ENCODE results near the gene TSFM. TPM values are rescaled to one million over a fixed set of nuclear protein-coding genes. Genes with fewer than 3 reads are reported as not detected.

TSFM gene
- total and polyA plus RNA-seq, 2 of the 13 experiments (the other 11 are each of a cell fraction or from before 2014, with no cell fraction given) = 29.8 to 68.3 TPM

DNA sequence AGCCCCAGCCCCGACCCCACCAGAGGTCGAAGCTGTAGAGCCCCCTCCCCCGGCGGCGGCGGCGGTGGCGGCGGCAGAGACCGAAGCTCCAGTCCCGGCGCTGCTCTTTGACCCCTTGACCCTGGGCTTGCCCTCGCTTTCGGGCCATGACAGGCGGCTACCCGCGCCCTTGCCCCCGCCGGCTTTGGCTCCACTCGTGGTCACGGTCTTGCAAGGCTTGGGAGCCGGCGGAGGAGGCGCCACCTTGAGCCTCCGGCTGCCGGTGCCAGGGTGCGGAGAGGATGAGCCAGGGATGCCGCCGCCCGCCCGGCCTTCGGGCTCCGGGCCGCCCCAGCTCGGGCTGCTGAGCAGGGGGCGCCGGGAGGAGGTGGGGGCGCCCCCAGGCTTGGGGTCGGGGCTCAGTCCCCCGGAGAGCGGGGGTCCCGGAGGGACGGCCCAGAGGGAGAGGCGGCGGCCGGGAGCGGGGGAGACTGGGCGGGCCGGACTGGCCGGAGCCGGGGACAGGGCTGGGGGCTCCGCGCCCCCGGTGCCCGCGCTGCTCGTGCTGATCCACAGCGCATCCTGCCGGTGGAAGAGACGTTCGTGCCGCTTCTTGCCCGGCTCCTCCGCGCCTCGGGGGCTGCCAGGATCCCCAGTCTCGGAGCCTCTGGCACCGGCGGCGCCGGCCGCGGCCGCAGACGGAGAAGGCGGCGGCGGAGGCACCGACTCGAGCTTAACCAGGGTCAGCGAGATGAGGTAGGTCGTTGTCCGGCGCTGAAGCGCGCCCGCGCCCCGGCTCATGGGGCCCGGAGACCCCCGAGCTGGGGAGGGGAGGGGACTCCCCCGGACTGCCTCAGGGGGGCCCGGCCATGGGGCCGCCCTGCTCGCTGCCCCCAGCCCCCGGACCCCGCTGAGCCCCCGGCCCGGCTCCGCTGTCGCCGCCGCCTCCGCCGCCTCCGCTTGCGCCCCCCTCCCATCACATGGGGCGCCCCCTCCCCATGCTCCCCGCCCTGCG, 44.8 kb upstream of the TSFM start (continued):
- TF ChIP-seq, protein P1, sequence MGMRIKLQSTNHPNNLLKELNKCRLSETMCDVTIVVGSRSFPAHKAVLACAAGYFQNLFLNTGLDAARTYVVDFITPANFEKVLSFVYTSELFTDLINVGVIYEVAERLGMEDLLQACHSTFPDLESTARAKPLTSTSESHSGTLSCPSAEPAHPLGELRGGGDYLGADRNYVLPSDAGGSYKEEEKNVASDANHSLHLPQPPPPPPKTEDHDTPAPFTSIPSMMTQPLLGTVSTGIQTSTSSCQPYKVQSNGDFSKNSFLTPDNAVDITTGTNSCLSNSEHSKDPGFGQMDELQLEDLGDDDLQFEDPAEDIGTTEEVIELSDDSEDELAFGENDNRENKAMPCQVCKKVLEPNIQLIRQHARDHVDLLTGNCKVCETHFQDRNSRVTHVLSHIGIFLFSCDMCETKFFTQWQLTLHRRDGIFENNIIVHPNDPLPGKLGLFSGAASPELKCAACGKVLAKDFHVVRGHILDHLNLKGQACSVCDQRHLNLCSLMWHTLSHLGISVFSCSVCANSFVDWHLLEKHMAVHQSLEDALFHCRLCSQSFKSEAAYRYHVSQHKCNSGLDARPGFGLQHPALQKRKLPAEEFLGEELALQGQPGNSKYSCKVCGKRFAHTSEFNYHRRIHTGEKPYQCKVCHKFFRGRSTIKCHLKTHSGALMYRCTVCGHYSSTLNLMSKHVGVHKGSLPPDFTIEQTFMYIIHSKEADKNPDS (CRISPR knock-in tag; IDR thresholded peaks at IDR 0.05) = no peak
- TF ChIP-seq ZNF546 (CRISPR knock-in tag; conservative IDR thresholded peaks at IDR 0.05) = no peak
- no peak for TF ChIP-seq POLR2G (IDR thresholded peaks at IDR 0.05; ENCODE audit: low read depth, low read length)
- no peak for TF ChIP-seq ZBTB8A (CRISPR knock-in tag; IDR thresholded peaks at IDR 0.05; ENCODE audit: borderline replicate concordance, low read depth)

DNA sequence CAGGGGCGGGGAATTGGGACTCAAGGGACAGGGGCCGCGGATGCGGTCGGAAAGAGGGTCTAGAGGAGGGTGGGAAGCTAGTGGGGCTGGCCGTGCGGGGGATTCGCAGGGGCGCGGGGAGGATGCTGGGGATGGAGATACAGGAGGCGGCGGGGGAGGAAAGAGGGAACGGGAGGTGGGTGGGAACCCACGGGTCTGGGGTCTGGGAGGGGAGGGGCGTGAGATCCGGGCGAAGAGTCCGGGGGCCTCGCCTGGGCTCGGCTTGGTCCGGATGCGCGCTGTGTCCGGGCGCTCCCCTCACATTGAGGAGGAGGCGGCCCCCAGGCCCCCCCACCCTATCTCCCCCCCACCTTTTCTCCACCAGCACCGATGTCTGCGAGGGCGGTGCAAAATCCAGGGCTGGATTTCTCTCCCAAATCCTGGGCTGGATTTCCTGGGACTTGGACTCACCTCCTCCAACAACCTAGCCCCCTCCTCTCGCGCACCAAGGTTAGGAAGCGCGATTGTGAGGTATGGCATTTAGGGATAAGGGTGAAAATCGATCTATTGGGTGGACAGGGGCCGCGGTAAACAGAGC, 43.8 kb upstream of the TSFM start, which contains the start of gene AGAP2:
Gene AGAP2, minus strand, starts transcription at position 82 of the 577 bp plus-strand sequence. CDS start 496 bp downstream, outside the sequence.
- Histone ChIP-seq H3K4me1 (ENCODE audit: insufficient read depth, low read length) (peaks cover 61% of the 10 kb centered on the region), H3K36me3 (replicated peaks in 1 of 2; ENCODE audit: control insufficient read depth in 1 of 2, insufficient read depth in 2 of 2, low read length in 2 of 2) (no peaks in the 10 kb centered on the region), H2AFZ (ENCODE audit: low read length) (no peak within 1 kb of the TSS), H3K4me2 (ENCODE audit: low read depth, low read length) (peak within 1 kb of the TSS; percentile 94), H3K27me3 (ENCODE audit: control insufficient read depth in 1 of 2, insufficient read depth in 2 of 2, low read length in 2 of 2) (peaks cover 12 to 44% of the 10 kb centered on the region in 2 experiments; a peak in 4 of 5 replicates), H3K9ac (ENCODE audit: insufficient read depth, low read depth, low read length) (no peak within 1 kb of the TSS), H3K79me2 (ENCODE audit: insufficient read depth, low read length) (no peaks in the 10 kb centered on the region), H4K20me1 (ENCODE audit: insufficient read depth, low read length) (no peaks in the 10 kb centered on the region), H3K9me3 (ENCODE audit: low read length) (no peaks in the 10 kb centered on the region), H3K27ac (ENCODE audit: extremely low read length, insufficient read depth, low read length) (no peak within 1 kb of the TSS), H3K4me3 (replicated peaks in 1 of 3; ENCODE audit: insufficient read depth in 1 of 3, low read depth in 2 of 3, low read length in 3 of 3) (peak within 1 kb of the TSS; percentile 48 to 73 (median 59); a peak in 5 of 6 replicates)
- intact Hi-C loops (cut with micrococcal nuclease; ENCODE audit: unreplicated experiment) (loop anchor here (5.0 kb wide), 2 partner anchors 46 to 156 kb away; partner anchors contain the start of gene OS9), in situ Hi-C loops (cut with HindIII; ENCODE audit: extremely low pct_ligation_motif_present, low pct_unique_long_range_greater_than_20kb) (no loop called here)
- POLR2A ChIA-PET = no interaction called here
- CTCF ChIA-PET (ENCODE audit: low intra/inter-chr PET ratio, low total read pairs) = no interaction called here
- DNase-seq (ENCODE audit: low spot score) (no peak), ATAC-seq (no peak), FAIRE-seq (no peak)
- TF ChIP-seq CENPT (CRISPR knock-in tag; IDR thresholded peaks at IDR 0.05; ENCODE audit: low read depth) (no peak), MTA3 (CRISPR knock-in tag; IDR thresholded peaks at IDR 0.05) (no peak), ZNF652 (CRISPR knock-in tag; IDR thresholded peaks at IDR 0.05; ENCODE audit: borderline replicate concordance, low read depth) (no peak), BHLHE40 (IDR thresholded peaks at IDR 0.05; ENCODE audit: low read length) (no peak), MEF2D (CRISPR knock-in tag; IDR thresholded peaks at IDR 0.05) (no peak), ZNF709 (CRISPR knock-in tag; IDR thresholded peaks at IDR 0.05) (no peak)
- TF ChIP-seq, protein P2, sequence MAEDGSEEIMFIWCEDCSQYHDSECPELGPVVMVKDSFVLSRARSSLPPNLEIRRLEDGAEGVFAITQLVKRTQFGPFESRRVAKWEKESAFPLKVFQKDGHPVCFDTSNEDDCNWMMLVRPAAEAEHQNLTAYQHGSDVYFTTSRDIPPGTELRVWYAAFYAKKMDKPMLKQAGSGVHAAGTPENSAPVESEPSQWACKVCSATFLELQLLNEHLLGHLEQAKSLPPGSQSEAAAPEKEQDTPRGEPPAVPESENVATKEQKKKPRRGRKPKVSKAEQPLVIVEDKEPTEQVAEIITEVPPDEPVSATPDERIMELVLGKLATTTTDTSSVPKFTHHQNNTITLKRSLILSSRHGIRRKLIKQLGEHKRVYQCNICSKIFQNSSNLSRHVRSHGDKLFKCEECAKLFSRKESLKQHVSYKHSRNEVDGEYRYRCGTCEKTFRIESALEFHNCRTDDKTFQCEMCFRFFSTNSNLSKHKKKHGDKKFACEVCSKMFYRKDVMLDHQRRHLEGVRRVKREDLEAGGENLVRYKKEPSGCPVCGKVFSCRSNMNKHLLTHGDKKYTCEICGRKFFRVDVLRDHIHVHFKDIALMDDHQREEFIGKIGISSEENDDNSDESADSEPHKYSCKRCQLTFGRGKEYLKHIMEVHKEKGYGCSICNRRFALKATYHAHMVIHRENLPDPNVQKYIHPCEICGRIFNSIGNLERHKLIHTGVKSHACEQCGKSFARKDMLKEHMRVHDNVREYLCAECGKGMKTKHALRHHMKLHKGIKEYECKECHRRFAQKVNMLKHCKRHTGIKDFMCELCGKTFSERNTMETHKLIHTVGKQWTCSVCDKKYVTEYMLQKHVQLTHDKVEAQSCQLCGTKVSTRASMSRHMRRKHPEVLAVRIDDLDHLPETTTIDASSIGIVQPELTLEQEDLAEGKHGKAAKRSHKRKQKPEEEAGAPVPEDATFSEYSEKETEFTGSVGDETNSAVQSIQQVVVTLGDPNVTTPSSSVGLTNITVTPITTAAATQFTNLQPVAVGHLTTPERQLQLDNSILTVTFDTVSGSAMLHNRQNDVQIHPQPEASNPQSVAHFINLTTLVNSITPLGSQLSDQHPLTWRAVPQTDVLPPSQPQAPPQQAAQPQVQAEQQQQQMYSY (CRISPR knock-in tag; IDR thresholded peaks at IDR 0.05) = peak; percentile 98
- BruUV-seq (replicated peaks) = no TSS peak
- 19% methylated on average over 26 of the region's 36 CpGs for WGBS (ENCODE audit: low lambda C conversion rate)
